Esophagus squamous epithelium (tissue), 4 donors: ENCODE results near the gene SUMO3.

Source experiments
- POLR2A ChIP-seq, 4 donors: fragments of 450-650 bp; IDR thresholded peaks; one replicate each; pipeline ENCODE4 v1.6.1; 2017; ENCODE audit warnings: antibody characterized with exemption in 4 of 4, mild to moderate bottlenecking in 4 of 4, moderate library complexity in 3 of 4
- TF ChIP-seq, protein P1 (sequence below), 6 experiments: fragments of 450-650 bp in 4 of 6; fragments of 200-600 bp in 2 of 6; sonication (generic) in 2 of 6; IDR thresholded peaks; one replicate each; pipeline ENCODE4 v1.5.1; 2016 to 2019; ENCODE audit warnings: antibody characterized with exemption in 6 of 6, mild to moderate bottlenecking in 4 of 6, moderate library complexity in 4 of 6

DNA sequence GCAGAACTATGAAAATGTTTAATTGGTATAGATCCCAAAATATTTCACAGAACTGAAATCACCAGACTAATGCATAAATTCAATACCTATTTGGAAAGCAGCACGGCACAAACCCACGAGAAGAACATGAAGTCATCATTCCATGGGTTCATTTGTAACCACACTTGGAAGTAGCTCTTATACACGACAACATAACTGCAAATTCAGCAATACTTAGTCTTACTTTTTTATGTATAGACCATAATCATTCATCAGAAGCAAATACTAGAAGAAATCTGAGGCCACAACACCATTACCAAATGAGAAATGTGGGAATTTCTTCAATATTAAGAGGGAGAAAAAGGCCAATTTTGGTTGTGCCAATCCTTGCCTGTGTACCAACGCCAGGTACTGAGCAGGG is 12.0 kb downstream of the SUMO3 start:
- TF ChIP-seq, protein P1, sequence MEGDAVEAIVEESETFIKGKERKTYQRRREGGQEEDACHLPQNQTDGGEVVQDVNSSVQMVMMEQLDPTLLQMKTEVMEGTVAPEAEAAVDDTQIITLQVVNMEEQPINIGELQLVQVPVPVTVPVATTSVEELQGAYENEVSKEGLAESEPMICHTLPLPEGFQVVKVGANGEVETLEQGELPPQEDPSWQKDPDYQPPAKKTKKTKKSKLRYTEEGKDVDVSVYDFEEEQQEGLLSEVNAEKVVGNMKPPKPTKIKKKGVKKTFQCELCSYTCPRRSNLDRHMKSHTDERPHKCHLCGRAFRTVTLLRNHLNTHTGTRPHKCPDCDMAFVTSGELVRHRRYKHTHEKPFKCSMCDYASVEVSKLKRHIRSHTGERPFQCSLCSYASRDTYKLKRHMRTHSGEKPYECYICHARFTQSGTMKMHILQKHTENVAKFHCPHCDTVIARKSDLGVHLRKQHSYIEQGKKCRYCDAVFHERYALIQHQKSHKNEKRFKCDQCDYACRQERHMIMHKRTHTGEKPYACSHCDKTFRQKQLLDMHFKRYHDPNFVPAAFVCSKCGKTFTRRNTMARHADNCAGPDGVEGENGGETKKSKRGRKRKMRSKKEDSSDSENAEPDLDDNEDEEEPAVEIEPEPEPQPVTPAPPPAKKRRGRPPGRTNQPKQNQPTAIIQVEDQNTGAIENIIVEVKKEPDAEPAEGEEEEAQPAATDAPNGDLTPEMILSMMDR (IDR thresholded peaks at IDR 0.05), result no peak
- TF ChIP-seq POLR2A (IDR thresholded peaks at IDR 0.05), result no peak
